Suprapubic skin (tissue), 3 donors: Measurements from ENCODE around the gene SMIM36.

Source experiments
- EP300 ChIP-seq: sonication (generic); formaldehyde crosslinking; IDR thresholded peaks from one replicate; pipeline ENCODE4 v1.6.1; 2017; ENCODE audit warnings: antibody characterized with exemption
- TF ChIP-seq, protein P1 (sequence below), 2 donors: fragments of 200-600 bp in 1 of 2; fragments of 450-650 bp in 1 of 2; sonication (generic) in 1 of 2; IDR thresholded peaks; one replicate each; pipeline ENCODE4 v1.5.1; 2016 to 2019; ENCODE audit warnings: antibody characterized with exemption in 2 of 2, mild to moderate bottlenecking in 1 of 2, moderate library complexity in 1 of 2

DNA sequence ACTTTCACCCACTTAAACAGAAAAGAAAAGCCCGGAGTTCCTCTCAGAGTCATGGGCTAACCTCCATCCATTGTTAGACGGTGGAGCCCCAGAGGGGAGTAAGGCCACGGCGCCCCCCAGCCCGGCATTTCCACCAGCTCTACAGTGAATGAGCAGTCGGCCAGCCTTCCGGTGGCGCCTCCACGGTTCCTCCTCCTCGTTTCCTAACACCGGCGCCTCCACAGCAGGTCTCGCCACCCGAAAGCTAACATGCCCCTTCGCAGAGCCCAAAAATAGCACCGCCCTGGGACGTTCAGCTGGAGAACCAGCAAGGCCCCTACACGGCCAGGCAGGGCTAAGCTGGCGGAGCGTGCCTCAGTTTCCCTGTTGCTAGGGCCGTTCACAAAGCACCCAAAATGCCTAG is 90.5 kb downstream of the SMIM36 start:
- TF ChIP-seq, protein P1, sequence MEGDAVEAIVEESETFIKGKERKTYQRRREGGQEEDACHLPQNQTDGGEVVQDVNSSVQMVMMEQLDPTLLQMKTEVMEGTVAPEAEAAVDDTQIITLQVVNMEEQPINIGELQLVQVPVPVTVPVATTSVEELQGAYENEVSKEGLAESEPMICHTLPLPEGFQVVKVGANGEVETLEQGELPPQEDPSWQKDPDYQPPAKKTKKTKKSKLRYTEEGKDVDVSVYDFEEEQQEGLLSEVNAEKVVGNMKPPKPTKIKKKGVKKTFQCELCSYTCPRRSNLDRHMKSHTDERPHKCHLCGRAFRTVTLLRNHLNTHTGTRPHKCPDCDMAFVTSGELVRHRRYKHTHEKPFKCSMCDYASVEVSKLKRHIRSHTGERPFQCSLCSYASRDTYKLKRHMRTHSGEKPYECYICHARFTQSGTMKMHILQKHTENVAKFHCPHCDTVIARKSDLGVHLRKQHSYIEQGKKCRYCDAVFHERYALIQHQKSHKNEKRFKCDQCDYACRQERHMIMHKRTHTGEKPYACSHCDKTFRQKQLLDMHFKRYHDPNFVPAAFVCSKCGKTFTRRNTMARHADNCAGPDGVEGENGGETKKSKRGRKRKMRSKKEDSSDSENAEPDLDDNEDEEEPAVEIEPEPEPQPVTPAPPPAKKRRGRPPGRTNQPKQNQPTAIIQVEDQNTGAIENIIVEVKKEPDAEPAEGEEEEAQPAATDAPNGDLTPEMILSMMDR (IDR thresholded peaks at IDR 0.05), result no peak
- TF ChIP-seq EP300, result no peak
